ELF-1 (cell line): ENCODE data around the gene NIP7.

Experiments used
- DNase-seq: peaks from one replicate; pipeline ENCODE4 v3.0.0-alpha.2; 2016; ENCODE audit warnings: low read depth, low spot score

NIP7 gene

GRCh38 chr16:69318911-69319289, 20.7 kb upstream of the NIP7 start:
- no peak for DNase-seq

GRCh38 chr16:69319381-69319780, 20.2 kb upstream of the NIP7 start:
- no peak for DNase-seq

GRCh38 chr16:69319826-69320739, 19.5 kb upstream of the NIP7 start:
- DNase-seq = no peak

GRCh38 chr16:69320740-69321073, 18.9 kb upstream of the NIP7 start:
- no peak for DNase-seq

- no peak for DNase-seq
Measured at GRCh38 chr16:69321080-69321479, 18.5 kb upstream of the NIP7 start.

- no peak for DNase-seq
Measured at GRCh38 chr16:69322343-69322742, 17.2 kb upstream of the NIP7 start.

GRCh38 chr16:69323415-69323814, 16.2 kb upstream of the NIP7 start:
- no peak for DNase-seq

- no peak for DNase-seq
Measured at GRCh38 chr16:69324013-69324531, 15.5 kb upstream of the NIP7 start.

- no peak for DNase-seq
Measured at GRCh38 chr16:69324585-69325253, 14.9 kb upstream of the NIP7 start.

GRCh38 chr16:69325784-69326171, 13.8 kb upstream of the NIP7 start:
- no peak for DNase-seq

- no peak for DNase-seq
Measured at GRCh38 chr16:69326172-69326873, 13.2 kb upstream of the NIP7 start.

- DNase-seq = no peak
Measured at GRCh38 chr16:69327585-69328310, 11.8 kb upstream of the NIP7 start.

- DNase-seq = no peak
Measured at GRCh38 chr16:69328854-69329316, 10.7 kb upstream of the NIP7 start.

- no peak for DNase-seq
Measured at GRCh38 chr16:69329369-69330285, 9.9 kb upstream of the NIP7 start.

GRCh38 chr16:69330286-69331109, 9.1 kb upstream of the NIP7 start, which contains the start of gene PDF:
TSS of gene PDF (minus strand) at chr16:69330588. CDS start at chr16:69330570, 18 bp downstream.
- DNase-seq = peak; percentile 96

- no peak for DNase-seq
Measured at GRCh38 chr16:69334696-69335095, 4.9 kb upstream of the NIP7 start.

GRCh38 chr16:69338557-69339288, 849 bp upstream of the NIP7 start:
- DNase-seq = no peak

- no peak for DNase-seq
Measured at GRCh38 chr16:69340095-69340644, 598 bp downstream of the NIP7 start.
